B cell (primary cell): ENCODE measurements around the gene CS.

Source experiments
- EZH2 ChIP-seq: IDR thresholded peaks from 2 replicates; pipeline ENCODE4 v1.6.1; 2012; ENCODE audit warnings: borderline replicate concordance, low read depth, mild to moderate bottlenecking, moderate library complexity, low read length; ENCODE audit not compliant: insufficient read depth, poor library complexity, severe bottlenecking
- TF ChIP-seq, protein P1 (sequence below): fragments of 200-600 bp; IDR thresholded peaks from one replicate; pipeline ENCODE4 v1.8.0; 2022; ENCODE audit warnings: antibody characterized with exemption, mild to moderate bottlenecking

DNA sequence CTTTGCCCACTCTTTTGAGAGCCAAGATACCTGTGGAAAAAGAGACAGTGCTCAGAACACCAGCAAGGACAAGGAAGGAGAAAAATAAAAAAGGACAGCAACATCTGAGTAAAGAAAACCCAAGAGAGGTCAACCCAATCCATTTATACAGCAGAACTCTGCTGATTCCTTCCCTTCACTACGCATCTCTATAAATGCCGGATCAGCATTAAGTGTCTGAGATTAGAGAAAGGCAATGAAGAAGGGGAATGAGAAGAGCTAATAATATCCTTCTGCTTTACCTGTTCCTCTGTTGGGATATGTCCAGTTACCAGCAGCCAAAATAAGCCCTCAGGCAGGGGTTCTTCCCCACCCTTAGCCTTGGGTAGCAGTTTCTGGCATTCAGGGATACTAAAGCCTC, 17.6 kb downstream of the CS start:
- TF ChIP-seq, protein P1, sequence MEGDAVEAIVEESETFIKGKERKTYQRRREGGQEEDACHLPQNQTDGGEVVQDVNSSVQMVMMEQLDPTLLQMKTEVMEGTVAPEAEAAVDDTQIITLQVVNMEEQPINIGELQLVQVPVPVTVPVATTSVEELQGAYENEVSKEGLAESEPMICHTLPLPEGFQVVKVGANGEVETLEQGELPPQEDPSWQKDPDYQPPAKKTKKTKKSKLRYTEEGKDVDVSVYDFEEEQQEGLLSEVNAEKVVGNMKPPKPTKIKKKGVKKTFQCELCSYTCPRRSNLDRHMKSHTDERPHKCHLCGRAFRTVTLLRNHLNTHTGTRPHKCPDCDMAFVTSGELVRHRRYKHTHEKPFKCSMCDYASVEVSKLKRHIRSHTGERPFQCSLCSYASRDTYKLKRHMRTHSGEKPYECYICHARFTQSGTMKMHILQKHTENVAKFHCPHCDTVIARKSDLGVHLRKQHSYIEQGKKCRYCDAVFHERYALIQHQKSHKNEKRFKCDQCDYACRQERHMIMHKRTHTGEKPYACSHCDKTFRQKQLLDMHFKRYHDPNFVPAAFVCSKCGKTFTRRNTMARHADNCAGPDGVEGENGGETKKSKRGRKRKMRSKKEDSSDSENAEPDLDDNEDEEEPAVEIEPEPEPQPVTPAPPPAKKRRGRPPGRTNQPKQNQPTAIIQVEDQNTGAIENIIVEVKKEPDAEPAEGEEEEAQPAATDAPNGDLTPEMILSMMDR: no peak
- no peak for TF ChIP-seq EZH2
